Choroid plexus epithelial cell (primary cell): ENCODE measurements around the gene RUFY3.

Source experiments
- DNase-seq: peaks from one replicate; pipeline ENCODE4 v3.0.0-alpha.2; 2010; ENCODE audit warnings: low read depth
- H3K4me3 ChIP-seq: 2 replicates; pipeline ENCODE4 v1.5.1; 2011; ENCODE audit warnings: low read depth, mild to moderate bottlenecking, control low read depth, low read length, moderate library complexity
- CTCF ChIP-seq: conservative IDR thresholded peaks from 2 replicates; pipeline ENCODE4 v1.5.1; 2011; ENCODE audit warnings: low read depth, mild to moderate bottlenecking, control low read depth, inconsistent platforms, low read length, moderate library complexity

Gene RUFY3

GRCh38 chr4:70841211-70841610 lies 119.4 kb downstream of the RUFY3 start:
- TF ChIP-seq CTCF, result no peak
- no peak for DNase-seq
- no peak overlapping the region for H3K4me3 ChIP-seq

DNA sequence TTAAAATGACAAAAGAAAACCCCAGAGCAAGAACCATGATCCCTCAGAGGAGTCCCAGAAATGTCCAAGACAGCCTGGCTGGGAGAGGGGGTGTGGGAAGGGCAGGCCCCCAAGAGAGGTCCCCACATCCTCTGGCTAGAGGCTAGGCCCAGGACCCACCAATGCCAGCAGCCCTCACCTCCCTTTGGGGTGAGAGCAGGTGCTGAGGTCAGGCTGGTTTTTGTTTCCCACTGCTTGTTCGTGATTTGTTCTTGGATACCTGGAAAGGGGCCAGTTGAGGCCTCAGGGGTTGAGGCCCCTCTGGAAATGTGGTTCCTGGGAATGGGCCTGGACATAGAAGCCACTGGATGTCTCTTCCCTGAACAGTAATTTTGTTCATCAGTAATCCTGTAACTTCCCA lies 120.2 kb downstream of the RUFY3 start:
- no peak overlapping the region for H3K4me3 ChIP-seq
- no peak for TF ChIP-seq CTCF
- DNase-seq, result no peak

GRCh38 chr4:70842761-70843435 lies 121.1 kb downstream of the RUFY3 start:
- no peak for TF ChIP-seq CTCF
- DNase-seq, result no peak
- H3K4me3 ChIP-seq, result no peak overlapping the region

GRCh38 chr4:70844180-70844579 lies 122.4 kb downstream of the RUFY3 start:
- no peak overlapping the region for H3K4me3 ChIP-seq
- no peak for TF ChIP-seq CTCF
- DNase-seq, result no peak

- TF ChIP-seq CTCF, result no peak
- no peak for DNase-seq
- H3K4me3 ChIP-seq, result no peak overlapping the region
Measured at GRCh38 chr4:70849291-70849690, 127.5 kb downstream of the RUFY3 start.

DNA sequence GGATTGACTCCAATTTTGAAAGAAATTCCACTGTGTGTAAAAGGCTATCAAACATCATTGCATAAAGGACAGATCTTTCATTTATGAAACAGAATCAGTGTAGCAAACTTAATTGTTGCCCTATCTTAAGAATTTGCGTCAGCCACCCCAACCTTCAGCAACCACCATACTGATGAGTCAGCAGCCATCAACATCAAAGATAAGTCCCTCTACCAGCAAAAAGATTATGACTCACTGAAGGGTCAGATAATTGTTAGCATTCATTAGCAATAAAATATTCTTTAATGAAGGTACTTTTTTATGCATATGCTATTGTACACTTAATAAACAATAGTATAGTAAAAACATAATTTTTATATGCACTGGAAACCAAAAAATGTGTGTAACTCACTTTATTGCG lies 133.7 kb downstream of the RUFY3 start:
- no peak for TF ChIP-seq CTCF
- no peak overlapping the region for H3K4me3 ChIP-seq
- DNase-seq, result no peak
